Neural progenitor cell (in vitro differentiated cells): Measurements from ENCODE around the gene BTG4. TPM values are rescaled to one million over a fixed set of nuclear protein-coding genes. Genes with fewer than 3 reads are reported as not detected.

Source experiments
- DNase-seq: peaks from one replicate; pipeline ENCODE4 v3.0.0-alpha.2; 2016; ENCODE audit warnings: low spot score
- H2AFZ ChIP-seq: fragments of 200-600 bp; sonication (generic); replicated peaks from 2 replicates; pipeline ENCODE4 v1.6.1; 2016; ENCODE audit warnings: antibody characterized with exemption
- H3F3A ChIP-seq: fragments of 200-600 bp; sonication (generic); 2 replicates; pipeline ENCODE4 v1.6.1; 2016; ENCODE audit warnings: antibody characterized with exemption, low read depth
- H3K27ac ChIP-seq: fragments of 200-600 bp; sonication (generic); 2 replicates; pipeline ENCODE4 v1.5.1; 2016; ENCODE audit warnings: mild to moderate bottlenecking
- H3K27me3 ChIP-seq: fragments of 200-600 bp; sonication (generic); 2 replicates; pipeline ENCODE4 v1.6.1; 2016; ENCODE audit warnings: mild to moderate bottlenecking, moderate library complexity
- H3K36me3 ChIP-seq: fragments of 200-600 bp; sonication (generic); 2 replicates; pipeline ENCODE4 v1.5.1; 2016
- H3K4me1 ChIP-seq: fragments of 200-600 bp; sonication (generic); 2 replicates; pipeline ENCODE4 v1.6.1; 2016; ENCODE audit warnings: mixed run types
- H3K4me2 ChIP-seq: fragments of 200-600 bp; sonication (generic); 2 replicates; pipeline ENCODE4 v1.6.1; 2016
- H3K4me3 ChIP-seq: fragments of 200-600 bp; sonication (generic); 2 replicates; pipeline ENCODE4 v1.5.1; 2016
- H3K79me2 ChIP-seq: fragments of 200-600 bp; sonication (generic); 2 replicates; pipeline ENCODE4 v1.6.1; 2016; ENCODE audit warnings: low read depth
- H3K9ac ChIP-seq: fragments of 200-600 bp; sonication (generic); 2 replicates; pipeline ENCODE4 v1.6.1; 2016
- H3K9me3 ChIP-seq: fragments of 200-600 bp; sonication (generic); 2 replicates; pipeline ENCODE4 v1.5.1; 2016; ENCODE audit warnings: low read depth
- H4K20me1 ChIP-seq: fragments of 200-600 bp; sonication (generic); 2 replicates; pipeline ENCODE4 v1.6.1; 2016; ENCODE audit warnings: low read depth
- H3K27ac Mint-ChIP-seq: 3 replicates; pipeline ENCODE4 v1.8.0; 2021; ENCODE audit warnings: mixed read lengths
- H3K27me3 Mint-ChIP-seq: 2 replicates; pipeline ENCODE4 v1.8.0; 2022; ENCODE audit warnings: low read depth, mild to moderate bottlenecking, inconsistent platforms, moderate library complexity, mixed read lengths; ENCODE audit not compliant: insufficient read depth
- H3K36me3 Mint-ChIP-seq: 3 replicates; pipeline ENCODE4 v1.8.0; 2021; ENCODE audit warnings: mixed read lengths
- H3K4me1 Mint-ChIP-seq: 3 replicates; pipeline ENCODE4 v1.8.0; 2021; ENCODE audit warnings: mixed read lengths
- H3K4me3 Mint-ChIP-seq: 3 replicates; pipeline ENCODE4 v1.8.0; 2021; ENCODE audit warnings: mild to moderate bottlenecking, moderate library complexity, mixed read lengths
- H3K9me3 Mint-ChIP-seq: 3 replicates; pipeline ENCODE4 v1.8.0; 2020; ENCODE audit warnings: mixed read lengths
- CTCF ChIP-seq: fragments of 200-600 bp; sonication (generic); IDR thresholded peaks from 2 replicates; pipeline ENCODE4 v1.5.1; 2017; ENCODE audit warnings: antibody characterized with exemption, mild to moderate bottlenecking
- EZH2 ChIP-seq: fragments of 200-600 bp; sonication (generic); IDR thresholded peaks from 2 replicates; pipeline ENCODE4 v1.6.1; 2017; ENCODE audit warnings: antibody characterized with exemption, mild to moderate bottlenecking, moderate library complexity
- EZH2phosphoT487 ChIP-seq: fragments of 200-600 bp; sonication (generic); IDR thresholded peaks from 2 replicates; pipeline ENCODE4 v1.6.1; 2017; ENCODE audit warnings: antibody characterized with exemption
- total RNA-seq: library from RNA; depleted of rRNA; stranded (reverse); fragments of >200 nt; gene quantifications from 2 replicates; pipeline ENCODE4 v1.2.3, GENCODE V29; 2015; ENCODE audit warnings: low replicate concordance

Gene BTG4
- not detected in 2 replicates for total RNA-seq

- no peak within 1 kb of the TSS for H3K27ac ChIP-seq
- peaks cover 28% of the 10 kb centered on the region for H3K27me3 Mint-ChIP-seq
Observed at GRCh38 chr11:111512296-111513239, at the start of gene BTG4. BTG4 (minus strand) TSS chr11:111512386; CDS start chr11:111498776, 13,610 bp downstream.

GRCh38 chr11:111561791-111562325 lies 49.7 kb upstream of the BTG4 start:
- Histone ChIP-seq H3K4me1 (peaks cover 7% of the 10 kb centered on the region), H3F3A (no peaks in the 10 kb centered on the region), H3K36me3 (no peaks in the 10 kb centered on the region), H2AFZ (no peak overlapping the region), H4K20me1 (no peaks in the 10 kb centered on the region), H3K4me2 (no peak overlapping the region), H3K27me3 (no peaks in the 10 kb centered on the region), H3K9ac (no peak overlapping the region), H3K4me3 (no peak overlapping the region), H3K9me3 (no peaks in the 10 kb centered on the region), H3K79me2 (no peaks in the 10 kb centered on the region), H3K27ac (no peak overlapping the region)
- Mint-ChIP-seq H3K27ac (no peak overlapping the region), H3K36me3 (no peaks in the 10 kb centered on the region), H3K4me1 (peaks cover 7% of the 10 kb centered on the region), H3K4me3 (no peak overlapping the region), H3K27me3 (peaks cover 2% of the 10 kb centered on the region), H3K9me3 (peaks cover 2% of the 10 kb centered on the region)
- TF ChIP-seq CTCF (no peak), EZH2phosphoT487 (no peak), EZH2 (no peak)
- no peak for DNase-seq

More at GRCh38 chr11:111512296-111513239, at the start of gene BTG4:
- H3K4me3 ChIP-seq: peak within 1 kb of the TSS; percentile 57
- peaks cover 12% of the 10 kb centered on the region for H3K4me1 ChIP-seq
- H3F3A ChIP-seq: peaks cover 26% of the 10 kb centered on the region
- H3K4me1 Mint-ChIP-seq: peaks cover 18% of the 10 kb centered on the region
- H3K9me3 ChIP-seq: no peaks in the 10 kb centered on the region
- H3K4me3 Mint-ChIP-seq: peak within 1 kb of the TSS; percentile 82
- no peak within 1 kb of the TSS for H3K9ac ChIP-seq
- DNase-seq: peak; percentile 75
- no peaks in the 10 kb centered on the region for H3K36me3 ChIP-seq
- H3K27ac Mint-ChIP-seq: no peak within 1 kb of the TSS
- H3K27me3 ChIP-seq: peaks cover 61% of the 10 kb centered on the region
- H3K9me3 Mint-ChIP-seq: no peaks in the 10 kb centered on the region
- peak within 1 kb of the TSS; percentile 85 for H3K4me2 ChIP-seq
- H4K20me1 ChIP-seq: peaks cover 21% of the 10 kb centered on the region
- H3K36me3 Mint-ChIP-seq: no peaks in the 10 kb centered on the region
- TF ChIP-seq EZH2 (peak; percentile 67), EZH2phosphoT487 (peak; percentile 75), CTCF (peak; percentile 36)
- no peaks in the 10 kb centered on the region for H3K79me2 ChIP-seq
- peak within 1 kb of the TSS; percentile 89 for H2AFZ ChIP-seq

GRCh38 chr11:111561306-111561705 lies 49.1 kb upstream of the BTG4 start:
- Histone ChIP-seq H3K27me3 (no peaks in the 10 kb centered on the region), H3K79me2 (no peaks in the 10 kb centered on the region), H3F3A (no peaks in the 10 kb centered on the region), H3K27ac (no peak overlapping the region), H3K4me2 (no peak overlapping the region), H3K9me3 (no peaks in the 10 kb centered on the region), H3K4me3 (no peak overlapping the region), H3K36me3 (no peaks in the 10 kb centered on the region), H2AFZ (no peak overlapping the region), H3K4me1 (peaks cover 7% of the 10 kb centered on the region), H4K20me1 (no peaks in the 10 kb centered on the region), H3K9ac (no peak overlapping the region)
- peaks cover 3% of the 10 kb centered on the region for H3K4me1 Mint-ChIP-seq
- DNase-seq: no peak
- no peak overlapping the region for H3K27ac Mint-ChIP-seq
- H3K4me3 Mint-ChIP-seq: no peak overlapping the region
- TF ChIP-seq EZH2phosphoT487 (no peak), EZH2 (no peak), CTCF (no peak)
- peaks cover 2% of the 10 kb centered on the region for H3K27me3 Mint-ChIP-seq
- no peaks in the 10 kb centered on the region for H3K36me3 Mint-ChIP-seq
- H3K9me3 Mint-ChIP-seq: peaks cover 5% of the 10 kb centered on the region
